ENCODE data around the gene FGF14.

FGF14 gene

GRCh38 chr13:101691341-101691860 lies 710.4 kb downstream of the FGF14 start:
- Histone ChIP-seq H3K27me3 (ENCODE audit: control insufficient read depth in 5 of 5, insufficient read depth in 4 of 5, low read length in 5 of 5) (no peaks in the 10 kb centered on the region), H3K27ac (ENCODE audit: low read depth, low read length) (no peak overlapping the region), H3K4me3 (ENCODE audit: low read depth in 1 of 5, low read length in 5 of 5) (no peak overlapping the region), H3K4me1 (ENCODE audit: control insufficient read depth in 5 of 5, insufficient read depth in 5 of 5, low read length in 5 of 5) (peaks cover 0 to 10% (median 4%) of the 10 kb centered on the region in 5 donors), H3K9ac (ENCODE audit: low read length in 5 of 5) (no peak overlapping the region), H3K36me3 (ENCODE audit: control insufficient read depth in 5 of 5, insufficient read depth in 5 of 5, low read length in 5 of 5) (no peaks in the 10 kb centered on the region), H3K9me3 (ENCODE audit: control insufficient read depth in 5 of 5, low read length in 5 of 5) (no peaks in the 10 kb centered on the region)

- H3K9me3 ChIP-seq (ENCODE audit: control insufficient read depth in 5 of 5, low read length in 5 of 5), result no peaks in the 10 kb centered on the region
- H3K36me3 ChIP-seq (ENCODE audit: control insufficient read depth in 5 of 5, insufficient read depth in 5 of 5, low read length in 5 of 5), result no peaks in the 10 kb centered on the region
- no peaks in the 10 kb centered on the region for H3K27me3 ChIP-seq (ENCODE audit: control insufficient read depth in 5 of 5, insufficient read depth in 4 of 5, low read length in 5 of 5)
- H3K9ac ChIP-seq (ENCODE audit: low read length in 5 of 5), result no peak overlapping the region
- H3K4me1 ChIP-seq (ENCODE audit: control insufficient read depth in 5 of 5, insufficient read depth in 5 of 5, low read length in 5 of 5), result peaks cover 0 to 5% (median under 1%) of the 10 kb centered on the region in 5 donors
- H3K27ac ChIP-seq (ENCODE audit: low read depth, low read length), result no peak overlapping the region
- H3K4me3 ChIP-seq (ENCODE audit: low read depth in 1 of 5, low read length in 5 of 5), result no peak overlapping the region
Observed at GRCh38 chr13:101690871-101691270, 711.0 kb downstream of the FGF14 start.

DNA sequence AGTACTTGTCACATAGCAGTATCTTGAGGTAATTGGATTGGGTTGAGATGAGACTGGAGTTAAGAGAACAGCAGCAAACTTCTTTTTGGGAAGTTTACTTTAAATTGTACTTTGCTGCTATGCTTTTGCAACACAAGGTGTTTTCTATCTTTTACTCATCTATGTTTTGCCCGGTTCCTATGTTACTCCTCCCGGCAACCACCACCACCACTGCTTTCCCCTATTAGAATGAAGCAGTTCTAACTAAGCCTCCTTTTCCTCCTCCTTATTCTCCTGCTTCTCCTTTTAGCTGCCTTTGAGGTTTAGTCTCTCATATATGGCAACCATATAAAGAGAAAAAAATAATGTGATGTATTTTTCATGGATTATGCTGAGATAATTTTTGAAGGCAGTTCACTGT lies 715.8 kb downstream of the FGF14 start:
- Histone ChIP-seq H3K9ac (ENCODE audit: low read length in 5 of 5) (no peak overlapping the region), H3K4me1 (ENCODE audit: control insufficient read depth in 5 of 5, insufficient read depth in 5 of 5, low read length in 5 of 5) (no peaks in the 10 kb centered on the region)

GRCh38 chr13:101681834-101682233 lies 720.0 kb downstream of the FGF14 start:
- Histone ChIP-seq H3K36me3 (ENCODE audit: control insufficient read depth in 5 of 5, insufficient read depth in 5 of 5, low read length in 5 of 5) (no peaks in the 10 kb centered on the region), H3K9me3 (ENCODE audit: control insufficient read depth in 5 of 5, low read length in 5 of 5) (no peaks in the 10 kb centered on the region), H3K27me3 (ENCODE audit: control insufficient read depth in 5 of 5, insufficient read depth in 4 of 5, low read length in 5 of 5) (no peaks in the 10 kb centered on the region), H3K9ac (ENCODE audit: low read length in 5 of 5) (no peak overlapping the region), H3K4me3 (ENCODE audit: low read depth in 1 of 5, low read length in 5 of 5) (no peak overlapping the region), H3K27ac (ENCODE audit: low read depth, low read length) (no peak overlapping the region), H3K4me1 (ENCODE audit: control insufficient read depth in 5 of 5, insufficient read depth in 5 of 5, low read length in 5 of 5) (no peaks in the 10 kb centered on the region)

More for the DNA sequence above, 715.8 kb downstream of the FGF14 start:
- Histone ChIP-seq H3K4me3 (ENCODE audit: low read depth in 1 of 5, low read length in 5 of 5) (no peak overlapping the region), H3K27me3 (ENCODE audit: control insufficient read depth in 5 of 5, insufficient read depth in 4 of 5, low read length in 5 of 5) (no peaks in the 10 kb centered on the region), H3K9me3 (ENCODE audit: control insufficient read depth in 5 of 5, low read length in 5 of 5) (no peaks in the 10 kb centered on the region), H3K27ac (ENCODE audit: low read depth, low read length) (no peak overlapping the region), H3K36me3 (ENCODE audit: control insufficient read depth in 5 of 5, insufficient read depth in 5 of 5, low read length in 5 of 5) (no peaks in the 10 kb centered on the region)

GRCh38 chr13:101673360-101674105 lies 728.3 kb downstream of the FGF14 start:
- no peaks in the 10 kb centered on the region for H3K27me3 ChIP-seq (ENCODE audit: control insufficient read depth in 5 of 5, insufficient read depth in 4 of 5, low read length in 5 of 5)
- no peaks in the 10 kb centered on the region for H3K36me3 ChIP-seq (ENCODE audit: control insufficient read depth in 5 of 5, insufficient read depth in 5 of 5, low read length in 5 of 5)

GRCh38 chr13:101661839-101662238 lies 740.0 kb downstream of the FGF14 start:
- H3K9ac ChIP-seq (ENCODE audit: low read length in 5 of 5), result no peak overlapping the region
- H3K27ac ChIP-seq (ENCODE audit: low read depth, low read length), result no peak overlapping the region
- no peak overlapping the region for H3K4me3 ChIP-seq (ENCODE audit: low read depth in 1 of 5, low read length in 5 of 5)
- no peaks in the 10 kb centered on the region for H3K4me1 ChIP-seq (ENCODE audit: control insufficient read depth in 5 of 5, insufficient read depth in 5 of 5, low read length in 5 of 5)
- H3K36me3 ChIP-seq (ENCODE audit: control insufficient read depth in 5 of 5, insufficient read depth in 5 of 5, low read length in 5 of 5), result no peaks in the 10 kb centered on the region
- H3K9me3 ChIP-seq (ENCODE audit: control insufficient read depth in 5 of 5, low read length in 5 of 5), result peaks cover 0 to 6% (median 0%) of the 10 kb centered on the region in 5 donors
- H3K27me3 ChIP-seq (ENCODE audit: control insufficient read depth in 5 of 5, insufficient read depth in 4 of 5, low read length in 5 of 5), result no peaks in the 10 kb centered on the region

More at GRCh38 chr13:101673360-101674105, 728.3 kb downstream of the FGF14 start:
- no peaks in the 10 kb centered on the region for H3K4me1 ChIP-seq (ENCODE audit: control insufficient read depth in 5 of 5, insufficient read depth in 5 of 5, low read length in 5 of 5)
- no peak overlapping the region for H3K4me3 ChIP-seq (ENCODE audit: low read depth in 1 of 5, low read length in 5 of 5)
- H3K9me3 ChIP-seq (ENCODE audit: control insufficient read depth in 5 of 5, low read length in 5 of 5), result no peaks in the 10 kb centered on the region
- H3K9ac ChIP-seq (ENCODE audit: low read length in 5 of 5), result no peak overlapping the region
- H3K27ac ChIP-seq (ENCODE audit: low read depth, low read length), result no peak overlapping the region
